Activated naive CD8-positive, alpha-beta T cell treated with anti-CD3 and anti-CD28 coated beads, Interleukin-2, amount 50 U/mL, for 24 hours (primary cell): Measurements from ENCODE around the gene SLC25A1.

ENCODE experiments used
- ATAC-seq: fragments of 150-1000 bp; cut with Tn5 transposase; one replicate; pipeline ENCODE4 v1.10.0; 2021
- DNase-seq: peaks from one replicate; pipeline ENCODE4 v3.0.0; 2021
- H3K27ac Mint-ChIP-seq: one replicate; pipeline ENCODE4 v1.8.0; 2021; ENCODE audit warnings: mild to moderate bottlenecking, mixed read lengths
- H3K27me3 Mint-ChIP-seq: one replicate; pipeline ENCODE4 v1.8.0; 2021; ENCODE audit warnings: mixed read lengths
- H3K36me3 Mint-ChIP-seq: one replicate; pipeline ENCODE4 v1.8.0; 2021; ENCODE audit warnings: low read depth, mixed read lengths
- H3K4me1 Mint-ChIP-seq: one replicate; pipeline ENCODE4 v1.8.0; 2021; ENCODE audit warnings: mixed read lengths
- H3K4me3 Mint-ChIP-seq: one replicate; pipeline ENCODE4 v1.8.0; 2021; ENCODE audit warnings: mild to moderate bottlenecking, moderate library complexity, mixed read lengths
- H3K9me3 Mint-ChIP-seq: one replicate; pipeline ENCODE4 v1.8.0; 2021; ENCODE audit warnings: mixed read lengths

The SLC25A1 gene

DNA sequence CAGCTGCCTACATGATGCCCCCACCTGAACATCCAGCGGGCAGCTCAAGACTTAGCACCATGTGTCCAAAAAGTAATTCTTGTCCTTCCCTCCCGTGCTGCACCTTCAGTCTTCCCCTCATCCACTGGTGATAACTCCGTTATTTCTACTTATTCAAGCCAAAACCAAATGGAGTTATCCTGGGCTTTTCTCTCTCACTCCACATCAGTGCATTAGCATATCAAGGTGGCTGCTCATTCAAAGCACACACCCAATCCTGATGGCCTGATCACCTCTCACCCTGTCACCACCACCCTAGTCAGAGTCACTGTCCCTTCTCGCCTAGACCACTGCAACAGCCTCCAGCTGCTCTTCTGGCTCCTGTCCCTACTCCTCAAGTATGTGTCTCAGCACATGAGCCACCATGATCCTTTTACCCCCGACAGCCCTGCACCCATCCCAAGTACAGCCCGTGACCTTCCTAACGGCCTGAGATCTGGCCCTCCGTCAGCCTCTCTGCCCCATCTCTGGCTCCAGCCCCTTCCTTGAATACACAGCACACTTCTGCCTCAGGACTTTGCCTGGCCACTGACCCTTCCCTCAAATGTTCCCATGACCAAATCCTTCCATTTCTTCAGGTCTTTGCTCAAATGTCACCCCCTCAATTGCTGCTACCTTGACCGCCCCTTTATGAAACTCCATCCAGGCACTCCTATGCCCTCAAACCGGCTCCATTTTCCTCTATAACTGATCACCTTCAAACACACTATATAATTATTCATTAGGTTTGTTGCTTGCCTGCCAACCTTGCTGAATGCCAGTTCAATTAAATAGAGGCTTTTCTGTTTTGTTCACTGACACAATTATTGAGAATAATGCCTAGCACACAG lies 19.7 kb upstream of the SLC25A1 start:
- Mint-ChIP-seq H3K36me3 (no peaks in the 10 kb centered on the region), H3K27ac (no peak overlapping the region), H3K27me3 (no peaks in the 10 kb centered on the region), H3K4me1 (peaks cover 8% of the 10 kb centered on the region), H3K4me3 (no peak overlapping the region), H3K9me3 (no peaks in the 10 kb centered on the region)
- no peak for DNase-seq
- no peak for ATAC-seq

DNA sequence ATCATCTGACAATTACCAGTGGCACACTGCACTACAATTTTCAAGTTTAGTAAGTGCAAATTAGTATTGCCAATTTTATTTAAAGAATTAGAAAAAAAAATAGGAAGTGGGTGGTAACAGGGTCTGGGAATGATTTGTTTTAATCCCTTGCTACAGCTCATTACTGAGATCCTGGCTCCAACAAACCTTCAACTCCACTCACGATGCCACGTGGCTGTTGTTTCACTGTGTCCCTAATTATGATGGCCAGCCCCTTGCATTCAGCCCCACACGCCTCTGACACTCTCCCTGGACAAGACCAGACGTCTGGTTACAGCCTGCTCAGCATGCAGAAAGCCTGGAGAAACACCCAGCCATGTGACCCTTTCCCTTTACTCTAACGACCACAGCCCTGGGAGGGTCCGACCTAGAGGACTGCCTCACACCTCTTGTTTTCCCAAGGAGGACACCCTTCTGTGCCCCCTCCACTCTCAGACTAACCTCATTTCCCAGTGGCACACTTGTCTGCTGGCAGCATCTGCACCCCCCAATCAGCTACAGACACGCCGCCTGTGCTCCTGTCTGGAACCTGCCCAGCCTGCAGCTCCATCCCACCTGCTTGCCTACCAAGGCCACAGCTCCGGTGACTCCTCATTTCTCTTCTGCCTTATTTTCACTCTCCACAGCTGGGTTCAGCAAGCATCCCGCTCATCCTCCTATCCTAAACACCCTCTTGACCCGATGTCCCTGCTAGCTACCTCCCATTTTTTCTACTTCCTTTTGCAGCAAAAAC lies 18.5 kb upstream of the SLC25A1 start:
- Mint-ChIP-seq H3K27ac (no peak overlapping the region), H3K36me3 (no peaks in the 10 kb centered on the region), H3K4me3 (no peak overlapping the region), H3K4me1 (peaks cover 8% of the 10 kb centered on the region), H3K9me3 (no peaks in the 10 kb centered on the region), H3K27me3 (no peaks in the 10 kb centered on the region)
- no peak for DNase-seq
- no peak for ATAC-seq

DNA sequence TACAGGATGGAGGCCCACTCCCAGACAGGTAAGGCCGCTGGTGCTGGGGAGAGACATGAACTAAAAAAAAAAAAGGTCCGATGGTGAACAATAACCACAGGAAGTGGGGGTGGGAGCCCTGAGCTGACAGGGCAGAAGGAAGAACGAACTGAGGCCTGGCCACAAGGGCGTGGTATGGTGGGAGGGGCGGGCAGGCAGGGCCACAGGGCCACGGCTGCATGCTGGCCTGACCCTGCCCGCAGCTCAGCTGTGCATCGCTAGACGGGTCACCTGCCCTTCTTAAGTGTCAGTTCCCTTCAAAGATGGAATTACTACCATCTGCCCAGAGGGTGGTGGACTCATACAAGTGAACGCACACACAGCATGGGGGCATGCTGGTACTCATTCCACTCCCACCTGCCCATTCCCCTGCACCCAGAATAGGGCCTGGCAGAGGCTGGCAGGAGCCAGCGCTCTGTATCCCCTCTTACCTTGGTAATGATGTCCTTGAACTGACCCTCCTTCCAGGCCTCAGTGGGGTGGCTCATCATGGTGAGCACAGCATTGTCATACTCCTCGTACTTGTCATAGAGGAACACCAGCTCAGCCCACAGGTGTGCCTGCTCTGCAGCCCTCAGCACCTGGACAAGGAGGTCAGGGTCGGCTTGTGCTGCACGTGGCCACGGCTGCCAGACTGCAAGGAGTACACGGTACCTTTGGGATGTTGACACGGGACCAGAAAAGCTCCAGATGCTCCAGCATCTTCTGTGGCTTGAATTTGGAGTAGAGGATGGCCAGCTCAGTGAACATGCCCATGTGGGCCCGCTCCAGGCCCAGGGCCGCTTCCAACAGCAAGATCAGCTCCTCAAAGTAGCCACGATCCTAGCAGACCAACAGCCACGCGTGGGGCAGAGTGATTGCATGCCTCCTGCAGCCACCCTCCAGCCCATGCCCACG lies 17.5 kb upstream of the SLC25A1 start:
- ATAC-seq (no peak), DNase-seq (no peak)
- no peak overlapping the region for H3K4me3 Mint-ChIP-seq

DNA sequence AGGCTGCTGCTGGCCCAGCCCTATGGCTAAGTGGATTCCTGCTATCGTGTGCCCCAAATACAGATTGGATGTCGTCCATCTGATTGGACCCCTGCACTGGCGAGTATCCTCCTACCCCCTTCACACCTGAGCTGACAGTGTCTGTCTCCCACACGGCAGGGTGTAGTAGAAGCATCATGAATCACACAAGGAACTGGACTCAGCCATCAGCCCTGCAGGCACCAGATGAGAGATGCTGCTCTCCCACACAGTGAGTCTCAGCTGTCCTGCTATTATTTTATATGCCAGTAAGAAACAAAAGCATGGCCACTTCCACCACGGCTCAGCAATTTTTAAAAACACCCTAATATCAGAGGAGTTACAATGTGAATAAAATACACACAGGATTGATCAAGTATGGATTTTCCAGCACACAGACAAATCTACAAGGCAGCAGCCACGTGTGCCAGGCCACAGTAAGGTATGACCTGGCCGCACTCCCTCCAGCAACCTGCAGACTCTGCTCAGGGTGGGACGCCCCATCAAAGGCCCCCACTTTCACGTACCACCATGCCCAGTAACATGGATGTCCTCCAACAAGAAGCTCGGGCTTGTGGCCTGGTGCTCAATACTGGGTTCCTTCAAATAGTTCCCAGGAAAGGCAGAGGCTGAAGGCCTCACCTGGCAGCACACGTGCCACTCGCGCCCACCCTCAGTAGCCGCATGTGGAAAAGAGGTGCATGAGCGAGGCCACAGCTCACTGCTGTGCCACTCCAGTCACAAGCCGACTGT lies 16.4 kb upstream of the SLC25A1 start:
- Mint-ChIP-seq H3K9me3 (no peaks in the 10 kb centered on the region), H3K4me3 (no peak overlapping the region), H3K27ac (no peak overlapping the region), H3K36me3 (no peaks in the 10 kb centered on the region), H3K27me3 (no peaks in the 10 kb centered on the region), H3K4me1 (peaks cover 8% of the 10 kb centered on the region)
- DNase-seq (no peak), ATAC-seq (no peak)

More for the DNA sequence above, 17.5 kb upstream of the SLC25A1 start:
- H3K27me3 Mint-ChIP-seq, result no peaks in the 10 kb centered on the region
- H3K9me3 Mint-ChIP-seq, result no peaks in the 10 kb centered on the region
- H3K4me1 Mint-ChIP-seq, result peaks cover 8% of the 10 kb centered on the region
- no peak overlapping the region for H3K27ac Mint-ChIP-seq
- no peaks in the 10 kb centered on the region for H3K36me3 Mint-ChIP-seq

DNA sequence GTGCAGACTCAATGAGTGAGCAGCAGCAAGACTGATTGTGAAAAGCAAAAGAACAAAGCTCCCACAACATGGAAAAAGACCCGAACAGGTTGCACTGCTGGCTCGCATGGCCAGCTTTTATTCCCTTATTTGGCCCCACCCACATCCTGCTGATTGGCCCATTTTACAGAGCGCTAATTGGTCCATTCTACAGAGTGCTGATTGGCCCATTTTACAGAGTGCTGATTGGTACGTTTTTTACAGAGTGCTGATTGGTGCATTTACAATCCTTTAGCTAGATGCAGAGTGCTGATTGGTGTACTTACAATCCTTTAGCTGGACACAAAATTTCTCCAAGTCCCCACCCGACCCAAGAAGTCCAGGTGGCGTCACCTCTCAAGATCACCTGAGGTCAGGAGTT lies 15.3 kb upstream of the SLC25A1 start:
- DNase-seq (no peak), ATAC-seq (no peak)
- Mint-ChIP-seq H3K4me3 (no peak overlapping the region), H3K27me3 (no peaks in the 10 kb centered on the region), H3K27ac (no peak overlapping the region), H3K9me3 (no peaks in the 10 kb centered on the region), H3K36me3 (no peaks in the 10 kb centered on the region), H3K4me1 (peaks cover 8% of the 10 kb centered on the region)

DNA sequence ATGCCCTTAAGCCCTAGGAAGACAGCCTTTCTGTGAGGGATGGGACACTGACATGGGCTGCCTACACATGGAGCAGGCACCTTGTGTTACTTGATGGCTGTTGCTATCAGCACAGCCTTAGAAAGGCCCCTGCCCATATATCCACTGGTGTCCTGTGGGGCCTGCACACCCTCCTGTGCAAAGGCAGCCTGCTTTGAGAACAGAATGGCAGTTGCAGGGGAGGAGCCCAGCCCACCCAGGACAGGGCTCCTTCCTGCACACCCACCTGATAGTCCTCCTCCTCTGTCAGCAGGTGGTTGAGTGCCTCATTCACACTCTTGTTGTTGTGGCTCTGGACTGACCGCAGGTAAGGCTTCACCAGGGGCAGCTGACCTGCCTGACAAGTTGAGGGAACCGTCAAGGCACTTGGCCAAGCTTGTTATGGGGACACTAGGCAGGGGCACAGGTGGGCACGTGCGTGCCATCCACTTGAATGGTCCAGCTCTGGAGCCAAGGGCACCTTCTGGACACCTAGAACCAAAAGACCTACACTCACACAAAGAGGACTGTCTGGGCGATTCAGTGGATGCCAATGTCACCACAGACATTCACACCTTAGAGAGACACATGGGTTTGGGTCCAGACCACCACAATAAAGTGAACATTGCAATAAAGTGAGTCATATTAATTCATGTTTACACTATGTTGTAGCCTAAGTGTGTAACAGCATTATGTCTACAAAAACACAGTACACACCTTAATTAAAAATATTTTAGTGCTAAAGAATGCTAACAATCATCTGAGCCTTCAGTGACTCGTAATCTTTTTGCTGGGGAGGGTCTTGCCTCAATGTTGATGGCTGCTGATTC lies 9.4 kb upstream of the SLC25A1 start:
- no peaks in the 10 kb centered on the region for H3K36me3 Mint-ChIP-seq
- ATAC-seq (no peak), DNase-seq (no peak)
- no peaks in the 10 kb centered on the region for H3K4me1 Mint-ChIP-seq
- H3K27me3 Mint-ChIP-seq, result no peaks in the 10 kb centered on the region
- H3K9me3 Mint-ChIP-seq, result no peaks in the 10 kb centered on the region
- no peak overlapping the region for H3K4me3 Mint-ChIP-seq
- H3K27ac Mint-ChIP-seq, result no peak overlapping the region

DNA sequence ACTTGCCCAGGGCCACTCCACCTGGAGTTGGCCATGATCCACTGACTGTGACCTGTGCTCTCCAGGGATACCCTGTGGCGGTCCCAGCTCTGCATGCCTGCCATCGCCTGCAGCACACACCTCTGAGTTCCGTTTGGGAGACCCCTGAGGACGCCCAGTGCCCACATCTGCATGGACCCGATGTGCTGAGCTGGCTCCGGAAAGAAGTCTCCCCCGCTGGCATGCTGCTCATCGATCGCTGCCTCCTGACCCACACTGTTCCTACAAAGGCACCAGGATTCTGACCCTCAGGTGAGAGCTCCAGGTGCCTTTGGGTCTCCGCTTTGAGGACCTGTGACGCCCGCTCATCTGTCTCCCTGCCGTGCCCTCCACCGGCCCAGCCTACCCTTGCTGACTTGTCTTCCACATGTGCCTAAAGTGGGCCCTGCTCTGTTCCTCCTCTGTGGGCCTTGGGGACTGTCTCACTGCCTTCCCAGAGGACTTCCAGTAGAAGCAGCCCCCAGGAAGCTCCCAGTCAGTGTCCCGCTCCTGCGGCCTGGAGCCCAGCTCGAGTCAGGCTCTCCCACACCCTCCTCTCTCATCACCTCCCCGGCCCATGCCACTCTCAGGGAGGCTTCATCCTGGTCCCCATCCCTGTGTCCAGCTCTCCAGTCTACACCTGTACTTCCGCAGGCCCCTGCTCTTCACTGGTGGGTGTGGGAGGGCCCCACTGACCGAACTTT lies 5.9 kb upstream of the SLC25A1 start:
- Mint-ChIP-seq H3K9me3 (no peaks in the 10 kb centered on the region), H3K27ac (no peak overlapping the region), H3K27me3 (no peaks in the 10 kb centered on the region), H3K4me1 (peaks cover 20% of the 10 kb centered on the region), H3K36me3 (no peaks in the 10 kb centered on the region), H3K4me3 (no peak overlapping the region)
- ATAC-seq (no peak), DNase-seq (no peak)

DNA sequence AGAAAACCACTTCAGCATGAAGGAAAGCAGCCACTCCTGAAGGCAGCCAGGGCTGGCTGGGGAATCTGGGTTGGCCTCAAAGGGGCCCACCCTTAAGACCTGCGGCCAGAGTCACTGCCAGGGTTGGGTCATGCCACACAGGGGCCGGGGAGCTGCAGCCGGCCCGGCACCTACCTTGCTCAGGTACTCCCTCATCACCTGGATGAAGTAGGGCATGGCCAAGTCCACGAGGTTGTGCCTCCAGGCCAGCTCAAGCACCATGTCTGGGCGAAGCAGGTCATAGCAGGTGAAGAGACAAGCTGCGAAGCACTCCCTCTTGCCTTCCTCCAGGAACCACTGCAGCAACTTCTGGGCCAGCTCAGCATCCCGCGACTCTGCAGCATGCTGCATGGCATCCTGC lies 4.7 kb upstream of the SLC25A1 start:
- Mint-ChIP-seq H3K27ac (no peak overlapping the region), H3K4me1 (peaks cover 23% of the 10 kb centered on the region), H3K36me3 (no peaks in the 10 kb centered on the region), H3K27me3 (no peaks in the 10 kb centered on the region), H3K9me3 (no peaks in the 10 kb centered on the region), H3K4me3 (no peak overlapping the region)
- DNase-seq (no peak), ATAC-seq (no peak)

DNA sequence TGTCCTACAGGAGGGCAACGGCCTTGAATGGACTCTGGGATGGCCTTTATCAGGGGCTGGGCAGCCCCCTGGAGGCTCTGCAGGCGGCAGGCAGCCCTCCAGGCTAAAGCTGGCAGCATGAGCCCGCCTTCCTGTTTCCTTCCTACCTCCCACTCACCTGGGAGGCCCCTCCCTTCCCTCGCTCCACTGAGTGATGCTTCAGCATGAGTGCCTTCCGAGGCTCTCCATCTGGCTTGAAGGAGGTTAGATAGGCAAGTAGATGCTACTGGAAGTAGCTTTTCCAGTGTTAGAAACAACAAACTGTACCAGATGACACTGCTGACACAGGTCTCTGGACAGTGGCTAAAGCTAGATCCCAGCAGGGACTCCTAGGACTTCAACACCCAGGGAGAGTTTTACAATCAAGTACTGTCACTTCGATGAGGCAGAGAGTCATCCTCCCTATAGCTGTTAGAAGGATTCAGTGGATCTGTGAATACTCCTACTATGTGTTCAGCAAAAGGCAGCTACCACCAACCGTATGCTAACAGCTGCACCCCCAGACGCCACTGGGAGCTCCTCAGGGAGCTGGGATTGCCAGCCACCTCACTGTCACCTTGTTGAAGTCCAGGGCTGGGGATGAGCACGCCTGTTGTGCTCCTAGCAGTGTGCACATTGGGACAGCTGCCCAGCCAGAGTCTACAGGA lies 4.1 kb upstream of the SLC25A1 start:
- Mint-ChIP-seq H3K27ac (no peak overlapping the region), H3K4me1 (peaks cover 23% of the 10 kb centered on the region), H3K27me3 (no peaks in the 10 kb centered on the region), H3K4me3 (no peak overlapping the region), H3K9me3 (no peaks in the 10 kb centered on the region), H3K36me3 (no peaks in the 10 kb centered on the region)
- ATAC-seq (no peak), DNase-seq (no peak)

DNA sequence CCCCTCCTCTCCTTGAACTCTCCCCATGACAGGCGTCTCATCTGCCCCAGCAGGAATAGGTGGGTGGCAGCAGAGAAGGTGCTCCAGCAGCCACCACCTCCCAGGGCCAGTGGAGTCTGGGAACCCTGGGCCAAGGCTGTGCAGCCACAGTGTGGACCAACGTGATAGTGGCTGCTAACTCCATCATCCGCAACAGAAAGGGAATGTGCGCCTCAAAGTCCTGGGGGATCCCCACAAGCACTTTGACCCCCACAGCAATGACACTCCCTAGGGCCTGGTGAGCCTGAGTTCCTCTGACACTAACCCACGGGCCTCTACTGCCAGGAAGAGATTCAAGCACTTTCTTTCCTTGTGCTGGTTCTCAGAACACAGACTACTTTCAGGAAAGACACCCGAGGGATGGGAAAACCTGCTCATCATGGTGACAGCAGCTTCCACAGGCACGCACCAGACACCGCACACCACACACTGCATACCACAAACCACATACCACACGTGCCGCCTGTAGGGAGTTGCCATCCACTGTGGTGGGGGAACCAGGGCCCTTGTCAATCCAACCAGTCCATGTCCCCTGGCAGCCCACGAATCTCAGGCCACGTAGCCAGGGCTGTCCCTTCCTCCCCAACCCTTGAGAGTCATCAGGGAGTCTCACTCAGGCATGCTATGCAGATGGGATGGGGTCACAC lies 3.4 kb upstream of the SLC25A1 start:
- H3K27ac Mint-ChIP-seq, result peak overlapping the region; percentile 47

DNA sequence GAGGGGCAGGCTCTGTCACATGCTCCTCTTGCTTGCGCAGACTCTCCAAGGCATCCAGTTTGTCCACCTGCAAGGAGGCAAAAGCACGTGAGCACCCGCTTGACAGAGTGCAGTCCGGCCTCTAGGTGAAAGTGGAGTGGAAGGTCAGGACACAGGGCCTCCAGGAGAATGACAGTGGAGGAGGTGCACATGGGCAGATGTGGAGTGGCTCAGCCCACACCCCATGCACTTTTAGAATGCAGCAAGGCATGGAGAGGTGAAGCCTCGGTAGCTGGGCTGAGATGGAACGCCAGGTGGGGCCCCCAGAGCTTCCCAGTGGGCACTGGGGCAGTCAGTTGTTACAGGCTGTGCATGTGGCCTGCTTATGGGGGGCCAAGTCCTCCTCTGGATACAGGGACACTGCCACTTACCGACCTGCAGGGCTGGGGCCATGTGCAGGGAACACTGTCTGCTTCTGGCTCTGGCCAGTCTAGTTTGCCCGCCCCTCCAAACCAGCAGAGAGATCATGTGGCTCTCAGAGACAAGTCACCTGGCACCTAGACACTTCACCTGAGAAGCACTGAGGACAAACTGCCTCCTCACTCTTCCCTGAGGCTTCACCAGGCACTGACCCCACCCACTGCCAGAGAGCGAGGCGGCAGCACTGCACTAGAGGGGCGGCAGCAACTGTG lies 2.3 kb upstream of the SLC25A1 start:
- no peaks in the 10 kb centered on the region for H3K27me3 Mint-ChIP-seq
- peak overlapping the region; percentile 62 for H3K27ac Mint-ChIP-seq
- no peak overlapping the region for H3K4me3 Mint-ChIP-seq

More for the DNA sequence above, 3.4 kb upstream of the SLC25A1 start:
- no peak overlapping the region for H3K4me3 Mint-ChIP-seq
- H3K27me3 Mint-ChIP-seq, result no peaks in the 10 kb centered on the region
- peaks cover 24% of the 10 kb centered on the region for H3K4me1 Mint-ChIP-seq
- ATAC-seq, result no peak
- no peaks in the 10 kb centered on the region for H3K36me3 Mint-ChIP-seq
- H3K9me3 Mint-ChIP-seq, result no peaks in the 10 kb centered on the region
- no peak for DNase-seq

More for the DNA sequence above, 2.3 kb upstream of the SLC25A1 start:
- H3K9me3 Mint-ChIP-seq, result no peaks in the 10 kb centered on the region
- H3K36me3 Mint-ChIP-seq, result no peaks in the 10 kb centered on the region
- no peak for DNase-seq
- no peak for ATAC-seq
- H3K4me1 Mint-ChIP-seq, result peaks cover 27% of the 10 kb centered on the region
